Liver (tissue), 9 donors: ENCODE results near the gene FAIM2. TPM values are rescaled to one million over a fixed set of nuclear protein-coding genes. Genes with fewer than 3 reads are reported as not detected.

Experiments
- DNase-seq: peaks from one replicate; pipeline ENCODE4 v3.0.0-alpha.2; 2017; ENCODE audit warnings: low spot score
- H3K27ac ChIP-seq, 2 donors: one replicate each; pipeline ENCODE4 v1.7.0; 2013; ENCODE audit warnings: inconsistent platforms in 2 of 2, low read length in 2 of 2, control low read depth in 1 of 2, low read depth in 1 of 2, mild to moderate bottlenecking in 1 of 2
- H3K27me3 ChIP-seq, 4 donors: one replicate each; pipeline versions ENCODE4 v1.6.1 to v1.7.0; 2013; ENCODE audit warnings: low read length in 3 of 4, inconsistent platforms in 1 of 4, mild to moderate bottlenecking in 1 of 4, moderate library complexity in 1 of 4; ENCODE audit not compliant: control insufficient read depth in 4 of 4, insufficient read depth in 4 of 4
- H3K36me3 ChIP-seq, 4 donors: one replicate each; pipeline versions ENCODE4 v1.6.1 to v1.7.0; 2013; ENCODE audit warnings: low read length in 3 of 4, mild to moderate bottlenecking in 3 of 4, low read depth in 1 of 4, moderate library complexity in 1 of 4; ENCODE audit not compliant: control insufficient read depth in 4 of 4, insufficient read depth in 3 of 4
- H3K4me1 ChIP-seq, 4 donors: one replicate each; pipeline versions ENCODE4 v1.6.1 to v1.7.0; 2013; ENCODE audit warnings: low read length in 3 of 4, mild to moderate bottlenecking in 3 of 4, moderate library complexity in 1 of 4; ENCODE audit not compliant: control insufficient read depth in 4 of 4, insufficient read depth in 4 of 4
- H3K4me3 ChIP-seq, 3 donors: one replicate each; pipeline versions ENCODE4 v1.6.1 to v1.7.0; 2013; ENCODE audit warnings: low read length in 3 of 3, control low read depth in 1 of 3, low read depth in 1 of 3, mild to moderate bottlenecking in 1 of 3
- H3K9ac ChIP-seq, 2 donors: one replicate each; pipeline ENCODE4 v1.7.0; 2013; ENCODE audit warnings: low read length in 2 of 2, mild to moderate bottlenecking in 2 of 2, moderate library complexity in 2 of 2, control low read depth in 1 of 2, low read depth in 1 of 2
- H3K9me3 ChIP-seq, 4 donors: one replicate each; pipeline versions ENCODE4 v1.6.1 to v1.7.0; 2013; ENCODE audit warnings: low read length in 3 of 4; ENCODE audit not compliant: control insufficient read depth in 4 of 4
- ATF3 ChIP-seq: IDR thresholded peaks from 2 replicates; pipeline ENCODE4 v1.6.1; 2016; ENCODE audit warnings: antibody characterized with exemption
- CTCF ChIP-seq: fragments of 150-350 bp; IDR thresholded peaks from 2 replicates; pipeline ENCODE4 v1.5.1; 2017; ENCODE audit warnings: improper control_type of control experiment, low read depth, low read length; ENCODE audit not compliant: missing input control
- EGR1 ChIP-seq, 2 donors: IDR thresholded peaks; 2 replicates each; pipeline ENCODE4 v1.6.1; 2016 to 2018; ENCODE audit warnings: antibody characterized with exemption in 2 of 2, low read depth in 2 of 2
- FOXA1 ChIP-seq: IDR thresholded peaks from 2 replicates; pipeline ENCODE4 v1.6.1; 2016; ENCODE audit warnings: antibody characterized with exemption
- FOXA2 ChIP-seq: IDR thresholded peaks from 2 replicates; pipeline ENCODE4 v1.6.1; 2016; ENCODE audit warnings: antibody characterized with exemption
- GABPA ChIP-seq, 2 donors: IDR thresholded peaks in 1 of 2; conservative IDR thresholded peaks in 1 of 2; 2 replicates each; pipeline ENCODE4 v1.6.1; 2016; ENCODE audit warnings: antibody characterized with exemption in 2 of 2, mild to moderate bottlenecking in 1 of 2, moderate library complexity in 1 of 2
- HNF4A ChIP-seq, 2 donors: conservative IDR thresholded peaks; 2 replicates each; pipeline ENCODE4 v1.6.1; 2016; ENCODE audit warnings: antibody characterized with exemption in 2 of 2, mild to moderate bottlenecking in 2 of 2
- HNF4G ChIP-seq: IDR thresholded peaks from 2 replicates; pipeline ENCODE4 v1.6.1; 2016; ENCODE audit warnings: antibody characterized with exemption
- JUND ChIP-seq, 2 donors: IDR thresholded peaks; 2 replicates each; pipeline ENCODE4 v1.6.1; 2016; ENCODE audit warnings: antibody characterized with exemption in 2 of 2
- MAX ChIP-seq: IDR thresholded peaks from 2 replicates; pipeline ENCODE4 v1.6.1; 2016; ENCODE audit warnings: antibody characterized with exemption
- NR2F2 ChIP-seq: IDR thresholded peaks from 2 replicates; pipeline ENCODE4 v1.6.1; 2016; ENCODE audit warnings: antibody characterized with exemption
- RAD21 ChIP-seq, 2 donors: IDR thresholded peaks; 2 replicates each; pipeline ENCODE4 v1.6.1; 2016; ENCODE audit warnings: antibody characterized with exemption in 2 of 2, mild to moderate bottlenecking in 2 of 2
- REST ChIP-seq: IDR thresholded peaks from 2 replicates; pipeline ENCODE4 v1.6.1; 2016; ENCODE audit warnings: antibody characterized with exemption, mild to moderate bottlenecking
- RXRA ChIP-seq, 2 donors: IDR thresholded peaks; 2 replicates each; pipeline ENCODE4 v1.6.1; 2017 to 2018; ENCODE audit warnings: antibody characterized with exemption in 2 of 2, mild to moderate bottlenecking in 1 of 2
- SP1 ChIP-seq: IDR thresholded peaks from 2 replicates; pipeline ENCODE4 v1.6.1; 2018; ENCODE audit warnings: antibody characterized with exemption, mild to moderate bottlenecking
- TAF1 ChIP-seq: conservative IDR thresholded peaks from 2 replicates; pipeline ENCODE4 v1.6.1; 2016; ENCODE audit warnings: antibody characterized with exemption, mild to moderate bottlenecking
- YY1 ChIP-seq: IDR thresholded peaks from 2 replicates; pipeline ENCODE4 v1.6.1; 2016; ENCODE audit warnings: antibody characterized with exemption, mild to moderate bottlenecking
- WGBS: extraction: QIAGEN DNeasy Blood & Tissue Kit; methylation state at CpG from one replicate; pipeline ENCODE4 v1.1.7; 2013; 5-methylcytosine and 5-hydroxymethylcytosine counted together
- polyA plus RNA-seq, 2 donors: library from polyadenylated mRNA; stranded (reverse) in 1 of 2; unstranded in 1 of 2; fragments of 200-250 nt in 1 of 2; fragments of >200 nt in 1 of 2; fragmentation: Nextera tagmentation in 1 of 2; extraction: Ambion mirVana in 1 of 2; gene quantifications; one replicate each; pipeline versions ENCODE4 v1.2.1 to v1.2.3, GENCODE V29; 2013 to 2015
- total RNA-seq, 2 donors: library from RNA; depleted of rRNA; stranded (reverse); fragments of >200 nt; gene quantifications; one replicate each; pipeline ENCODE4 v1.2.3, GENCODE V29; 2014
- donor health status: healthy.
- donor health status: healthy.
- donor health status: healthy.
- donor health status: healthy.
- donor health status: healthy.

The FAIM2 gene
- total and polyA plus RNA-seq, 4 donors, result 0.06 to 0.23 TPM; not detected in 2

- Histone ChIP-seq H3K9me3 (no peaks in the 10 kb centered on the region), H3K27me3 (no peaks in the 10 kb centered on the region), H3K4me1 (peaks cover 0 to 5% (median 0%) of the 10 kb centered on the region in 4 donors), H3K4me3 (no peak overlapping the region), H3K36me3 (no peaks in the 10 kb centered on the region), H3K9ac (no peak overlapping the region), H3K27ac (no peak overlapping the region)
- TF ChIP-seq JUND (IDR thresholded peaks at IDR 0.05) (no peak), RXRA (IDR thresholded peaks at IDR 0.05) (no peak), FOXA1 (no peak), ATF3 (no peak), HNF4A (conservative IDR thresholded peaks at IDR 0.05) (no peak), HNF4G (no peak), RAD21 (IDR thresholded peaks at IDR 0.05) (no peak), TAF1 (no peak), SP1 (no peak), NR2F2 (no peak), GABPA (IDR thresholded peaks at IDR 0.05 in 1 of 2, conservative IDR thresholded peaks at IDR 0.05 in 1 of 2) (no peak), REST (no peak)
- WGBS, result 76% methylated on average over 6 of the region's 6 CpGs
- DNase-seq, result no peak
These were observed 18.2 kb upstream of the FAIM2 start for GRCh38 chr12:49921936-49922335.

- peaks cover 0 to 5% (median 0%) of the 10 kb centered on the region in 4 donors for H3K4me1 ChIP-seq
- no peaks in the 10 kb centered on the region for H3K9me3 ChIP-seq
- H3K9ac ChIP-seq, result no peak overlapping the region
- H3K4me3 ChIP-seq, result no peak overlapping the region
- no peak for DNase-seq
- H3K27me3 ChIP-seq, result no peaks in the 10 kb centered on the region
- no peak overlapping the region for H3K27ac ChIP-seq
- 58% methylated on average over 3 of the region's 3 CpGs for WGBS
- TF ChIP-seq JUND (IDR thresholded peaks at IDR 0.05) (no peak), YY1 (no peak), EGR1 (IDR thresholded peaks at IDR 0.05; ENCODE audit: low read depth in 2 of 2) (no peak), RAD21 (IDR thresholded peaks at IDR 0.05) (no peak), MAX (no peak), SP1 (no peak), REST (no peak), ATF3 (no peak), HNF4G (no peak), FOXA2 (no peak), HNF4A (conservative IDR thresholded peaks at IDR 0.05) (no peak), CTCF (no peak), GABPA (IDR thresholded peaks at IDR 0.05 in 1 of 2, conservative IDR thresholded peaks at IDR 0.05 in 1 of 2) (no peak)
- no peaks in the 10 kb centered on the region for H3K36me3 ChIP-seq
These were observed 17.6 kb upstream of the FAIM2 start for GRCh38 chr12:49921299-49921698.
